ENCODE results near the gene PCDHGA7.

GRCh38 chr5:141359790-141360426, 22.6 kb upstream of the PCDHGA7 start, which contains the start of gene PCDHGB2:
- no peak for TF ChIP-seq MAX (IDR thresholded peaks at IDR 0.05)
- no peak for TF ChIP-seq FOXM1 (IDR thresholded peaks at IDR 0.05; ENCODE audit: borderline replicate concordance, low read depth)
- TF ChIP-seq ZBTB7A (IDR thresholded peaks at IDR 0.05; ENCODE audit: low read depth), result no peak
- no peak for TF ChIP-seq YY1 (IDR thresholded peaks at IDR 0.05; ENCODE audit: low read depth)
- TF ChIP-seq EGR1 (IDR thresholded peaks at IDR 0.05), result no peak
- TF ChIP-seq CREB1 (IDR thresholded peaks at IDR 0.05; ENCODE audit: low read depth), result no peak
- TF ChIP-seq CEBPB (IDR thresholded peaks at IDR 0.05), result no peak
- no peak for TF ChIP-seq REST (IDR thresholded peaks at IDR 0.05; ENCODE audit: low read depth)
- no peak for TF ChIP-seq TEAD4 (IDR thresholded peaks at IDR 0.05)
- no peak for TF ChIP-seq EP300 (IDR thresholded peaks at IDR 0.05; ENCODE audit: borderline replicate concordance)
- TF ChIP-seq TAF1 (IDR thresholded peaks at IDR 0.05; ENCODE audit: low read depth), result no peak
- TF ChIP-seq USF1 (IDR thresholded peaks at IDR 0.05), result no peak
- TF ChIP-seq NFIC (IDR thresholded peaks at IDR 0.05), result no peak
